Choroid plexus epithelial cell (primary cell): Measurements from ENCODE around the gene POLD4.

Source experiments
- DNase-seq: peaks from one replicate; pipeline ENCODE4 v3.0.0-alpha.2; 2010; ENCODE audit warnings: low read depth
- H3K4me3 ChIP-seq: 2 replicates; pipeline ENCODE4 v1.5.1; 2011; ENCODE audit warnings: low read depth, mild to moderate bottlenecking, control low read depth, low read length, moderate library complexity
- TF ChIP-seq, protein P1 (sequence below): conservative IDR thresholded peaks from 2 replicates; pipeline ENCODE4 v1.5.1; 2011; ENCODE audit warnings: low read depth, mild to moderate bottlenecking, control low read depth, inconsistent platforms, low read length, moderate library complexity

The POLD4 gene

DNA sequence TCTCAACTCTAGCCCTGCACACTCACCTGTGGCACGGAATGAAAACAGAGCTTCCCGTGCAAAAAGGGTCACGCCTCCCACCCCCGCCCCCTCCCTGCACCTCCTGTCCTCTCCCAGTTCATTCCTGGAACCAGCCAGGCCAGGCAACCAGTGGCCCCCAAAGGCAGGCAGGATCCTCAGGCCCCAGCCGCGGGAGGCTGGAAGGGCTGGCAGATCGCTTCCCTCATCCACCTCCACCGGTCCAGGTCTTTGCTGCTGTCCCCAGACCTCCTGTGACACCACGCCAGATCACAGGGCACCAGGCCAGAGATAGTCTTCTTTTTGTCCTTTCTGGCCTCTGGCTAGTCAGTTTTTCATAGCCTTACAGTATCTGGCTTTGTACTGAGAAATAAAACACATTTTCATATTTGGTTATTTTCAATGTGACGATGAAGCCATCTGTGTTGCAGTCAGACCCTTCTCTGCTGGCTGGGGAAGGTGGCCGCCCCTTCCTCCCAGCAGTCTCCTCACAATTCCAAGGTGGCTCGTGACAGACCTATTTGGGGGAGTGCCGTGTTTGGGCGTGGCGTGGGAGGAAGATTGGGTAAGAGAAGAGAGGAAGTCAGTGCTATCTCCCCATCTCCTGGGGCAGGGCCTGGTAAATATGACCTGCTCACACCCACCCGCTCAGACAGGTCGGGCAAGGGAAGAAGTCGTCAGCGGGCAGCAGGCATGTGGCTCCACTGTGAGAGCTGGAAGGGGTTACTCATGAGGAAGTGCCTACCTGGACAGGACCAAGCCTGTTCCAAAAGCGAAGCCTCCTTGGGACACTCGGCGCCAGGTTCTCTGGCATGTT lies 40.9 kb downstream of the POLD4 start:
- no peak for DNase-seq
- TF ChIP-seq, protein P1, sequence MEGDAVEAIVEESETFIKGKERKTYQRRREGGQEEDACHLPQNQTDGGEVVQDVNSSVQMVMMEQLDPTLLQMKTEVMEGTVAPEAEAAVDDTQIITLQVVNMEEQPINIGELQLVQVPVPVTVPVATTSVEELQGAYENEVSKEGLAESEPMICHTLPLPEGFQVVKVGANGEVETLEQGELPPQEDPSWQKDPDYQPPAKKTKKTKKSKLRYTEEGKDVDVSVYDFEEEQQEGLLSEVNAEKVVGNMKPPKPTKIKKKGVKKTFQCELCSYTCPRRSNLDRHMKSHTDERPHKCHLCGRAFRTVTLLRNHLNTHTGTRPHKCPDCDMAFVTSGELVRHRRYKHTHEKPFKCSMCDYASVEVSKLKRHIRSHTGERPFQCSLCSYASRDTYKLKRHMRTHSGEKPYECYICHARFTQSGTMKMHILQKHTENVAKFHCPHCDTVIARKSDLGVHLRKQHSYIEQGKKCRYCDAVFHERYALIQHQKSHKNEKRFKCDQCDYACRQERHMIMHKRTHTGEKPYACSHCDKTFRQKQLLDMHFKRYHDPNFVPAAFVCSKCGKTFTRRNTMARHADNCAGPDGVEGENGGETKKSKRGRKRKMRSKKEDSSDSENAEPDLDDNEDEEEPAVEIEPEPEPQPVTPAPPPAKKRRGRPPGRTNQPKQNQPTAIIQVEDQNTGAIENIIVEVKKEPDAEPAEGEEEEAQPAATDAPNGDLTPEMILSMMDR = no peak
- no peak overlapping the region for H3K4me3 ChIP-seq

DNA sequence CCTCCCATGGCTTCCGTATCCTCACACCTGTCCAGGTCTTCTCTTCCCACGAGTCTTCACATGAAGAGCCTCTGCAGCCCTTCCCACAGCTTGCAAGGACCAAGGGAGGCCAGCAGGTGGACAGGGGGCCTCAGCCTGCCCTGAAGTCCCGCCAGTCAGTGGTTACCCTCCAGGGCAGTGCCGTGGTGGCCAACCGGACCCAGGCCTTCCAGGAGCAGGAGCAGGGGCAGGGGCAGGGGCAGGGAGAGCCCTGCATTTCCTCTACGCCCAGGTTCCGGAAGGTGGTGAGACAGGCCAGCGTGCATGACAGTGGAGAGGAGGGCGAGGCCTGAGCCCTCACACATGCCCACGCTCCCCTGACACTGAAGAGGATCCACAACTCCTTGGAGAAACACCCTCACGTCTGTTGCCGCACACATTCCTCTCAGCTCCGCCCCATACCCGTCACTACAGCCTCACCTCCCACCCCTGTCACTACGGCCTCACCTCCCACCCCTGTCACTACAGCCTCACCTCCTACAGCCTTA lies 41.7 kb downstream of the POLD4 start:
- no peak overlapping the region for H3K4me3 ChIP-seq
- no peak for DNase-seq
- TF ChIP-seq, protein P1 = peak; percentile 20

DNA sequence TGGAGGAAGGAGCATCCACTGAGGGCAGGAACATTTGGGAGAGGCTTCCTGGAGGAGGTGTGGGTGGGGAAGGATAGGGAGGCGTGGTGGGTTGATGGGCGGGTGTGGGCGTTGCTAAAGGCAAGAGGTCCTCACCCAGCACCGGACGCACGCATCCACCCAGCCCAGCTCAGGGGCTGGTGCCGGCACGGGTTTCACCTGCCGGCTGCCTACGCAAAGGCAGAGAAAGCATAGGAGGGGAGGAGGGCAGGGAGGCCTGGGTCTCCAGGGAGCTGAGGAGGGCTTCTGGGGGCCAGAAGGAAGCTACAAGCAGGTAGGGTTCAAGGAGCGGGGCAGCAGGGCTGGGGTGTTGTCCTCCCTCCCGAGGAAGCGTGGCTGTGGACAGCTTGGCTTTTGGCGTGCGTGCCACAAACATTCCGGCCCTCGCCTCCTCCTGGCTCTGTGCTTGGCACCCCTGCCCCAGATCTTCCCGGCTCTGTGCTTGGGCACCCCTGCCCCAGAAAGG lies 42.2 kb downstream of the POLD4 start:
- TF ChIP-seq, protein P1 = no peak
- DNase-seq = no peak
- H3K4me3 ChIP-seq = no peak overlapping the region

DNA sequence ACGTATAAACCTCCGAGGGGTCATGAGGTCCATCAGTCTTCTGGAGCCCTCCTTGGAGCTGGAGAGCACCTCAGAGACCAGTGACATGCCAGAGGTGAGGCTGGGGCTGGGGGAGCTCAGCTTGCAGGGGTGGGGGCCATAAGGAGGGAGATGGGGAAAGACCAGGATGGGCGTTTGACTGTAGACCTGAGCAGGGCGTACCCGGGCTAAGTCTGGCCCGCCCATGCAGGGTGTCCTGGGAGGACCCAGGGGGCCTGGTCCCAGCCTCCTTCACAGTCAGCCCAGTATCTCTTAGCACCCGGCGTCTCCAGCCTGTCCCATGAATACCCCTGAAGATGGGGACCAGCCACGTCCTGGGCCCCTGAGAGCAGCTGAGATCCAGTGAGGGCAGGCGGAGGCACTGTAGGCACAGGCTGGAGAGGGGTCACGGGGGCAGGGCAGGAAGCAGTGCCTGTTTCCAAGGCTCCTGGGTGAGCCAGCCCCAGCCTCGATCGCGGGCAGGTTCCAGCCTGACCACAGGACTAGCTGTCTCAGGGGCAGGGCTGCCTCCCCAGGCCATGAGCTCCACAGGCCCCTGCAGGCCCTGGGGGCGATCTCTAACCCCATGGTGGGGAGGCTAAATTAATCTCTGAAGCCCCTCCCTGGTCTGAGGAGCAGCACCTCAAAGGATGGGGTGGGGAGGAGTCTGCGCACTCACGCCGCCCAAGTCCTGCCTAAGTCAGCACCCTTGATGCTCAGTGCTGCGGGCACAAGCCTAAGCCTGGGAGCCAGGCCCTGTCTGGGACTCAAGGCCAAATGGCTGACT lies 42.9 kb downstream of the POLD4 start:
- H3K4me3 ChIP-seq = no peak overlapping the region
- no peak for DNase-seq
- TF ChIP-seq, protein P1 = no peak

DNA sequence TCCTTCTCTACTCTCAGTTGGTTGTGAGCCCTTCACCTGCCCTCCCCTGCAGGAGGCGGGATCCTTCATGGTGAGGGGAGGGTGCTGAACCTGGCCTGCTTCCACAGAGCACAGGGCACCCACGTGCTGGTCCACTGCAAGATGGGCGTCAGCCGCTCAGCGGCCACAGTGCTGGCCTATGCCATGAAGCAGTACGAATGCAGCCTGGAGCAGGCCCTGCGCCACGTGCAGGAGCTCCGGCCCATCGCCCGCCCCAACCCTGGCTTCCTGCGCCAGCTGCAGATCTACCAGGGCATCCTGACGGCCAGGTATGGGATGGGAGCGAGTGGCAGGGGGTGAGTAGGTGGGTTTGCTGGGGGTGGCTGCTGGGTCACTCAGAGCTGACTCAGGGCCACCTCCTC lies 43.7 kb downstream of the POLD4 start:
- no peak overlapping the region for H3K4me3 ChIP-seq
- DNase-seq = no peak
- TF ChIP-seq, protein P1 = no peak

DNA sequence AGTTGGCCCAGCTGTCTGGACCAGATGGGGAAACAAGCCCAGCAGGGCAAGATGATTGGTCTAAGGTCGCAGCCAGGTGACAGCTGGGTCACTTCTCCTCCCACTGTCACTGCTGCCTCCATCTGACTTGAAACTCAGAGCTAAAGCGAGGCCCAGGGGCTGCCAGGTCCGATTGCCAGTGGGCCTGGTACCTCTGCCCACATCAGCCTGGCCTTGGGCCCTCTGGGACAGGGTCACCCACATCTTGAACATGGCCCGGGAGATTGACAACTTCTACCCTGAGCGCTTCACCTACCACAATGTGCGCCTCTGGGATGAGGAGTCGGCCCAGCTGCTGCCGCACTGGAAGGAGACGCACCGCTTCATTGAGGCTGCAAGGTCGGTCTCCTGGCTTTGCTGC lies 44.2 kb downstream of the POLD4 start:
- no peak for DNase-seq
- no peak overlapping the region for H3K4me3 ChIP-seq
- TF ChIP-seq, protein P1 = no peak
